Measurements from ENCODE around the gene FAM78A.

DNA sequence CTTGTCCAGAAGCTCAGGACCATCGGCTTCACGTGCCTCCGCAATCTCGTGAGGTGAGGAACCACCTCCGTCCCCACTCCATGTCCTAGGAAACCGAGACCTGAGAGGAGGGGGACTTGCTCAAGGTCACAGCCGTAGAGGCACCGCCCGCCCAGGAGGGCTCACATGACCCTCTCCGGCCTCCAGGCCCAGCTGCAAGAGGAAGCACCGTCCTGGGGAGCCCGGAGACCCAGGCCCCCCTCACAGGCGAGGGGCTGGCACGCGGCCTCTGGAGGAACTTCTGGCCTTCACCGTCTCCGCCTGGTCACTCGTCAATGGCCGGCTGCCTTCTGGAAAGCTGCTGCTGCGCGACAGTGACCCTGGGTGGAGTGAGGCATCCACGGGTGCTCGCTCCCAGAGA lies 24.2 kb downstream of the FAM78A start:
- TF ChIP-seq, protein P1, sequence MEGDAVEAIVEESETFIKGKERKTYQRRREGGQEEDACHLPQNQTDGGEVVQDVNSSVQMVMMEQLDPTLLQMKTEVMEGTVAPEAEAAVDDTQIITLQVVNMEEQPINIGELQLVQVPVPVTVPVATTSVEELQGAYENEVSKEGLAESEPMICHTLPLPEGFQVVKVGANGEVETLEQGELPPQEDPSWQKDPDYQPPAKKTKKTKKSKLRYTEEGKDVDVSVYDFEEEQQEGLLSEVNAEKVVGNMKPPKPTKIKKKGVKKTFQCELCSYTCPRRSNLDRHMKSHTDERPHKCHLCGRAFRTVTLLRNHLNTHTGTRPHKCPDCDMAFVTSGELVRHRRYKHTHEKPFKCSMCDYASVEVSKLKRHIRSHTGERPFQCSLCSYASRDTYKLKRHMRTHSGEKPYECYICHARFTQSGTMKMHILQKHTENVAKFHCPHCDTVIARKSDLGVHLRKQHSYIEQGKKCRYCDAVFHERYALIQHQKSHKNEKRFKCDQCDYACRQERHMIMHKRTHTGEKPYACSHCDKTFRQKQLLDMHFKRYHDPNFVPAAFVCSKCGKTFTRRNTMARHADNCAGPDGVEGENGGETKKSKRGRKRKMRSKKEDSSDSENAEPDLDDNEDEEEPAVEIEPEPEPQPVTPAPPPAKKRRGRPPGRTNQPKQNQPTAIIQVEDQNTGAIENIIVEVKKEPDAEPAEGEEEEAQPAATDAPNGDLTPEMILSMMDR (IDR thresholded peaks at IDR 0.05; ENCODE audit: low read depth, low read length), result no peak
- TF ChIP-seq POLR2A (IDR thresholded peaks at IDR 0.05; ENCODE audit: extremely low read depth, insufficient read length), result no peak

Data from NB4 (cell line).